SK-N-MC (cell line): ENCODE results near the gene COIL.

Experiments used
- EZH2 ChIP-seq: fragments of 200-600 bp; sonication (generic); IDR thresholded peaks from one replicate; pipeline ENCODE4 v1.6.1; 2017; ENCODE audit warnings: antibody characterized with exemption
- POLR2AphosphoS5 ChIP-seq: IDR thresholded peaks from 2 replicates; pipeline ENCODE4 v1.6.1; 2012; ENCODE audit warnings: mild to moderate bottlenecking, low read depth, low read length, borderline replicate concordance

- TF ChIP-seq POLR2AphosphoS5 = no peak
- TF ChIP-seq EZH2 = no peak
Measured at GRCh38 chr17:56918916-56919315, 41.9 kb downstream of the COIL start.
